Activated gamma-delta T cell (primary cell): Measurements from ENCODE around the gene TBX19.

ENCODE experiments used
- DNase-seq: peaks from one replicate; lab custom pipeline; 2025; lab: John Stamatoyannopoulos, UW
- total RNA-seq, 2 donors: gene quantifications; one replicate each; lab custom pipeline; 2026; lab: John Stamatoyannopoulos, UW

TBX19 gene
- 2.8 to 4.5 reads per million in 2 donors for total RNA-seq

GRCh38 chr1:168280296-168280927 is at the start of gene TBX19:
TSS of gene TBX19 (plus strand) at chr1:168280877. CDS start at chr1:168281091, 214 bp downstream.
- no peak for DNase-seq

- DNase-seq: no peak
Observed at GRCh38 chr1:168234846-168235547, 45.7 kb upstream of the TBX19 start.

GRCh38 chr1:168235548-168235885 is 45.2 kb upstream of the TBX19 start:
- no peak for DNase-seq

GRCh38 chr1:168235937-168236336 is 44.7 kb upstream of the TBX19 start:
- no peak for DNase-seq

- no peak for DNase-seq
Observed at GRCh38 chr1:168236836-168237611, 43.7 kb upstream of the TBX19 start.

- DNase-seq: no peak
Observed at GRCh38 chr1:168243198-168243597, 37.5 kb upstream of the TBX19 start.

- DNase-seq: no peak
Observed at GRCh38 chr1:168243636-168244212, 37.0 kb upstream of the TBX19 start.

GRCh38 chr1:168245042-168245441 is 35.6 kb upstream of the TBX19 start:
- no peak for DNase-seq

GRCh38 chr1:168246506-168246905 is 34.2 kb upstream of the TBX19 start:
- no peak for DNase-seq

GRCh38 chr1:168252204-168252733 is 28.4 kb upstream of the TBX19 start:
- no peak for DNase-seq

GRCh38 chr1:168256164-168256563 is 24.5 kb upstream of the TBX19 start:
- DNase-seq: no peak

- no peak for DNase-seq
Observed at GRCh38 chr1:168257397-168257796, 23.3 kb upstream of the TBX19 start.

GRCh38 chr1:168259567-168259966 is 21.1 kb upstream of the TBX19 start:
- DNase-seq: no peak

- no peak for DNase-seq
Observed at GRCh38 chr1:168260393-168260792, 20.3 kb upstream of the TBX19 start.

GRCh38 chr1:168261390-168261789 is 19.3 kb upstream of the TBX19 start:
- no peak for DNase-seq

GRCh38 chr1:168263130-168263529 is 17.5 kb upstream of the TBX19 start:
- no peak for DNase-seq

GRCh38 chr1:168264296-168264695 is 16.4 kb upstream of the TBX19 start:
- DNase-seq: no peak

- no peak for DNase-seq
Observed at GRCh38 chr1:168265596-168265995, 15.1 kb upstream of the TBX19 start.

- no peak for DNase-seq
Observed at GRCh38 chr1:168266644-168267186, 14.0 kb upstream of the TBX19 start.

GRCh38 chr1:168271636-168272035 is 9.0 kb upstream of the TBX19 start:
- no peak for DNase-seq

GRCh38 chr1:168273575-168273974 is 7.1 kb upstream of the TBX19 start:
- no peak for DNase-seq

GRCh38 chr1:168279253-168279652 is 1.4 kb upstream of the TBX19 start:
- no peak for DNase-seq
